ENCODE data around the gene PAK6. TPM values are rescaled to one million over a fixed set of nuclear protein-coding genes. Genes with fewer than 3 reads are reported as not detected.
A peak's percentile ranks its signal among the peaks of the same experiment; 100 is the strongest.

PAK6 gene
- total and polyA plus RNA-seq, 5 donors: 9.2 to 22.6 (median 16.5) TPM

- H3K9me3 ChIP-seq (ENCODE audit: control insufficient read depth, low read length): no peaks in the 10 kb centered on the region
- DNase-seq (peak in 1 of 3 donors; percentile 33), ATAC-seq (no peak)
- peaks cover 2% of the 10 kb centered on the region for H3K4me1 ChIP-seq (ENCODE audit: control insufficient read depth, insufficient read depth, low read length)
- WGBS: 79% methylated on average over 7 of the region's 7 CpGs
- no peak overlapping the region for H3K4me3 ChIP-seq (ENCODE audit: low read length)
- intact Hi-C loops (cut with DNase I): loop anchor here in 1 of 4 donors (10.0 kb wide), 1 partner anchor 128 kb away; no protein-coding TSS in a partner anchor
- H3K27me3 ChIP-seq (ENCODE audit: control insufficient read depth, insufficient read depth): no peaks in the 10 kb centered on the region
- no peak overlapping the region for H3K27ac ChIP-seq (ENCODE audit: low read length)
These were observed 47.9 kb downstream of the PAK6 start for GRCh38 chr15:40286794-40287193.

DNA sequence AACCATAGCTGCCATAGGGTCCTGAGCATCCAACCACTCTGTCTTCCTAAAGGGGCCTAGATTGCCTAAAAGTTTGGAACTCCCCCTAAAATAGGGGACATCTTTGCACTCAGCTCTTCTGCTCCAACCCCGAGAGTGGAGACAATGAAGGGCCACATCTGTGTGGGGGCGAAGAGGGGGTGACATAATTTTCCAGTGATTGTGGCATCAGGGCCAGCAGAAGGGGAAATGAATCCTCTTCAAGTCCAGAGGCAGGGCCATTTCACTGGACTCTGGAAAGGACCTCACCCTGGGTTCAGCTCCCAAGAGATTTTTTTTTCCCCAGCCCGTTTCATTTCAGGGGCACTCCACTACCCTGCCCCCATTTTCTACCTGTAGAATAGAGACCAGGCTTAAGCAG lies 48.6 kb downstream of the PAK6 start:
- Histone ChIP-seq H3K4me1 (ENCODE audit: control insufficient read depth, insufficient read depth, low read length) (peaks cover 4% of the 10 kb centered on the region), H3K27me3 (ENCODE audit: control insufficient read depth, insufficient read depth) (no peaks in the 10 kb centered on the region), H3K27ac (ENCODE audit: low read length) (no peak overlapping the region), H3K4me3 (ENCODE audit: low read length) (no peak overlapping the region), H3K9me3 (ENCODE audit: control insufficient read depth, low read length) (no peaks in the 10 kb centered on the region)
- ATAC-seq (no peak), DNase-seq (peak in 1 of 3 donors; percentile 7)
- intact Hi-C loops (cut with DNase I): loop anchor here in 1 of 4 donors (10.0 kb wide), 1 partner anchor 127 kb away; no protein-coding TSS in a partner anchor
- WGBS: 85% methylated on average over 3 of the region's 3 CpGs

- no peaks in the 10 kb centered on the region for H3K9me3 ChIP-seq (ENCODE audit: control insufficient read depth, low read length)
- ATAC-seq (no peak), DNase-seq (peak in 2 of 3 donors; percentile 53 to 66)
- no peak overlapping the region for H3K4me3 ChIP-seq (ENCODE audit: low read length)
- H3K4me1 ChIP-seq (ENCODE audit: control insufficient read depth, insufficient read depth, low read length): peaks cover 4% of the 10 kb centered on the region
- 57% methylated on average over 4 of the region's 4 CpGs for WGBS
- H3K27ac ChIP-seq (ENCODE audit: low read length): no peak overlapping the region
- intact Hi-C loops (cut with DNase I): loop anchor here in 1 of 4 donors (10.0 kb wide), 1 partner anchor 127 kb away; no protein-coding TSS in a partner anchor
- H3K27me3 ChIP-seq (ENCODE audit: control insufficient read depth, insufficient read depth): no peaks in the 10 kb centered on the region
These were observed 49.1 kb downstream of the PAK6 start for GRCh38 chr15:40287968-40288367.

GRCh38 chr15:40289140-40289775 lies 50.4 kb downstream of the PAK6 start:
- no peaks in the 10 kb centered on the region for H3K27me3 ChIP-seq (ENCODE audit: control insufficient read depth, insufficient read depth)
- WGBS: 65% methylated on average over 6 of the region's 6 CpGs
- H3K9me3 ChIP-seq (ENCODE audit: control insufficient read depth, low read length): no peaks in the 10 kb centered on the region
- intact Hi-C loops (cut with DNase I): loop anchor here in 1 of 4 donors (10.0 kb wide), 1 partner anchor 126 kb away; no protein-coding TSS in a partner anchor
- ATAC-seq (no peak), DNase-seq (peak in 2 of 3 donors; percentile 53 to 68)
- H3K4me1 ChIP-seq (ENCODE audit: control insufficient read depth, insufficient read depth, low read length): peaks cover 4% of the 10 kb centered on the region
- no peak overlapping the region for H3K27ac ChIP-seq (ENCODE audit: low read length)
- no peak overlapping the region for H3K4me3 ChIP-seq (ENCODE audit: low read length)

- no peak overlapping the region for H3K4me3 ChIP-seq (ENCODE audit: low read length)
- H3K9me3 ChIP-seq (ENCODE audit: control insufficient read depth, low read length): no peaks in the 10 kb centered on the region
- intact Hi-C loops (cut with DNase I): no loop called here
- DNase-seq: peak in 1 of 3 donors; percentile 13
- H3K4me1 ChIP-seq (ENCODE audit: control insufficient read depth, insufficient read depth, low read length): peaks cover 8% of the 10 kb centered on the region
- no peak for ATAC-seq
- 38% methylated on average over 12 of the region's 12 CpGs for WGBS
- H3K27ac ChIP-seq (ENCODE audit: low read length): no peak overlapping the region
- no peaks in the 10 kb centered on the region for H3K27me3 ChIP-seq (ENCODE audit: control insufficient read depth, insufficient read depth)
These were observed 51.7 kb downstream of the PAK6 start for GRCh38 chr15:40290545-40290917.

DNA sequence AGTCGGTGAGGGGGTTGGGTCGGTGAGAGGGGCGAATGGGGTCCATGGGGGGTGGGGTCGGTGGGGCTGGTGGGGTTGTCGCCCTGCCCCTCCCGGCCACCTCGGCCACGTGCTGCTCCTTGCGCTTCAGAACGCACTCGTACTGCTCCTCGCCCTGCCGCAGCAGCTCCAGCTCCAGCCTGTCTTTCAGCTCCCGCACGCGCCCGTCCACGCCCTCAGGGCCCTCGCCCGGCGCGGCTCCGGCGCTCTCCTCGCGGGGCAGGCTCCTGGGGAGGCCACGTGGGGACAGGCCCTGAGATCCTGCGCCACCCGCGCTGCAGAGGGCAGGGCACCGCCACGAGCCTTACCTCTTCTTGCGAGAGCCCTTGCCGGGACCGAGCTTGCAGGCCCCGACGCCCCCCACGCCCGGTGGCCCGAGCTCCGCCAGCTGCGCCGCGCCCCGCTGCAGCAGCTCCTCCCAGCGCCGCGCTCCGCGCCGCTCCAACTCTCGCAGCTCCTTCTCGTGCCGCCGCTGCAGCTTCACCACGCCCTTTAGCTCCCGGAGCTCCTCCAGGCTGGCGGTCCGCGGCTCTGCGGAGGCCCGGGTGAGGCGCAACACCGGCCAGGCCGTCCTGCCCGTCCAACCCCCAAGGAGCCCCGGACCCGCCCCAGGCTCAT lies 52.2 kb downstream of the PAK6 start:
- intact Hi-C loops (cut with DNase I): no loop called here
- peak; percentile 66 to 84 (median 81) for DNase-seq

GRCh38 chr15:40292246-40292645 lies 53.4 kb downstream of the PAK6 start:
- H3K27ac ChIP-seq (ENCODE audit: low read length): no peak overlapping the region
- peaks cover 8% of the 10 kb centered on the region for H3K4me1 ChIP-seq (ENCODE audit: control insufficient read depth, insufficient read depth, low read length)
- DNase-seq: peak in 2 of 3 donors; percentile 37 to 60
- no peaks in the 10 kb centered on the region for H3K9me3 ChIP-seq (ENCODE audit: control insufficient read depth, low read length)
- H3K27me3 ChIP-seq (ENCODE audit: control insufficient read depth, insufficient read depth): no peaks in the 10 kb centered on the region
- no peak for ATAC-seq
- 86% methylated on average over 3 of the region's 3 CpGs for WGBS
- intact Hi-C loops (cut with DNase I): no loop called here
- no peak overlapping the region for H3K4me3 ChIP-seq (ENCODE audit: low read length)

More for the DNA sequence above, 52.2 kb downstream of the PAK6 start:
- ATAC-seq: peak; percentile 54 to 71
- peaks cover 8% of the 10 kb centered on the region for H3K4me1 ChIP-seq (ENCODE audit: control insufficient read depth, insufficient read depth, low read length)
- WGBS: 13% methylated on average over 68 of the region's 68 CpGs
- no peak overlapping the region for H3K27ac ChIP-seq (ENCODE audit: low read length)
- no peaks in the 10 kb centered on the region for H3K27me3 ChIP-seq (ENCODE audit: control insufficient read depth, insufficient read depth)
- H3K4me3 ChIP-seq (ENCODE audit: low read length): no peak overlapping the region
- no peaks in the 10 kb centered on the region for H3K9me3 ChIP-seq (ENCODE audit: control insufficient read depth, low read length)

DNA sequence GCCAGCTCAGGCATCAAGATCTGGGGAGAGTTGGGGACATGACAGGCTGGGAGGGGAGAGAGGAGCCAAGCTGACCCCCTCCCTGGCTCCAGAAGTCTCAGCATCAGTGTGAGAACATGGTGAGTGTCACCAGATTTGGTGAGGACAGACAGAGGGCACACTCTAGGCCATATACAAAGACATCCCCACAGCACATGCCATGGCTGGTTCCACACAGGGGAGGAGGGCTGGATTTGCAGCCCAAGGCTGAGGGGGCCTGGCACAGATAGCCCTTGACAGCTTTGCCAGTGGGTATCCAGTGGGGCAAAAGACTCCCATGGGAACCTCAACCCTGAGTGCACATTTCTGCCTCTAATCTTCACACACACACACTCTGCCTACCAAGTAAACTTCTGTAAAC lies 54.1 kb downstream of the PAK6 start:
- Histone ChIP-seq H3K27ac (ENCODE audit: low read length) (peak overlapping the region; percentile 20), H3K27me3 (ENCODE audit: control insufficient read depth, insufficient read depth) (no peaks in the 10 kb centered on the region), H3K9me3 (ENCODE audit: control insufficient read depth, low read length) (no peaks in the 10 kb centered on the region), H3K4me1 (ENCODE audit: control insufficient read depth, insufficient read depth, low read length) (peaks cover 8% of the 10 kb centered on the region), H3K4me3 (ENCODE audit: low read length) (no peak overlapping the region)
- DNase-seq: peak; percentile 5 to 48 (median 47)
- intact Hi-C loops (cut with DNase I): no loop called here
- peak in 1 of 2 donors; percentile 13 for ATAC-seq

DNA sequence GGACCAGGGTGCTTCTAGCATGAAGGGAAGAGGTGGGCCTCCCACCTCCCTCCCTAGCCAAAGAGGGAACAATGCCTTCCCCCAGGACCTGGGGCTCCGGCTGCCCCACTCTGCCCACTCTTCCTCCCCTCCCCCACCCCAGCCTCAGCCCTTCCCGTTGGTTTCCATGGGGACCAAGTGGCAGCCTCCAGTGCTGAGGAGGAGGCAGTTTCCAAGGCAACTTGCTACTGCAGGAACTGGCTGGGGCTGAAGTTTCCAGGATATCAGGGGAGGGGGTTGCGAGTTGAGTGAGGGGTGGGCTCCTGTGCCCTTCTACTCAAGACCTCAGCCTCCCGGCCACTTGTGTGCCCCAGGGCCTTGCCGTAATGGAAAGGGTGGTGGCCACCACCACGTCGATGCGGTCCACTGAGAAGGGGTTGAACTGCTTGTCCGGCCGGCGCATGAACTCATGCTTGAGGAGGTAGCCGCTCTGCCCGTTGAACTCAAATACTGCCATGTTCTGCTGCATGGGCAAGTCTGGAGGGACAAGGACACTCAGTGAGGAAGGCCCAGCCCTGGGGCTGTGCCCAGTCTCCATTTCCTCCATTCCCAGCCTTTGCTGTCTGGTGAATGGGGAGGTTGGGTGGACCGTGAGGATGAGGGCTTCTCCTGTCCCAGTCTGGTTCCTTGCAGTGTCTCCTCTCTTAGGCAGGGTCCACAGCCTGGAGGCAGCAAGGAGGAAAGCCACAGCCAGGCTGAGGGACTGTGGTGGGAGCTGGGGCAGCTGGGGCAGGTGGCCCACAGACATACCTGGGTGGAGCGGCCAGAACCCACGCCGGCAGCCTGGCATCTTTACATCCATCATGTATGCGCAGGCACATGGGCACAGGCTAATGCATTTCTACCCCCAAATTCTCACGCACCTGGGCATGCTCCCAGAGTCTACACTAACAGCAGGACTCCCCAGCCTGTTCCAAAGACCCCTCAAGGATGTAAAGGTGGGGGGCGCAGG lies 55.3 kb downstream of the PAK6 start:
- peak; percentile 6 to 57 (median 40) for DNase-seq
- 92% methylated on average over 20 of the region's 20 CpGs for WGBS
- H3K27ac ChIP-seq (ENCODE audit: low read length): no peak overlapping the region

DNA sequence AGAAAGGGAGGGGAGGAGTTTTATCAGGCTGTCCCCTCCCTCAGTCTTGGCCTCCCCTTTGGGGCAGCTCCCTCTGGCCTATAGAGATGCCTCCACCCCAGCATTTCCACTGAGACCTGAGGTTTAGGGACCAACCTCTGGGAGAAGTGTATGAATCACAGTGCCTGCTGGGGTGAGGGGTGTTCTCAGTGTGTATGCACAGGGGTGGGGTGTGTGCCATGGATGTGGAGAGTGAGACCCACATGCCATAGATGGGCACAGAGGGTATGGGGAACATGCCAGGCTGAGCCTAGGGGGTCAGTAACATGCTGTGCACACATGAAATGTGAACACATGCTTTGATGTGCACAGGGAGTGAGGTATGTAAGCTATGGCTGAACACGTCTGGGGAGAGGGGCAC lies 56.4 kb downstream of the PAK6 start:
- Histone ChIP-seq H3K27me3 (ENCODE audit: control insufficient read depth, insufficient read depth) (no peaks in the 10 kb centered on the region), H3K4me1 (ENCODE audit: control insufficient read depth, insufficient read depth, low read length) (peaks cover 8% of the 10 kb centered on the region), H3K9me3 (ENCODE audit: control insufficient read depth, low read length) (no peaks in the 10 kb centered on the region), H3K4me3 (ENCODE audit: low read length) (no peak overlapping the region), H3K27ac (ENCODE audit: low read length) (peak overlapping the region; percentile 33)
- intact Hi-C loops (cut with DNase I): no loop called here
- DNase-seq (no peak), ATAC-seq (no peak)
- WGBS: 61% methylated on average over 1 of the region's 1 CpG

More for the DNA sequence above, 55.3 kb downstream of the PAK6 start:
- intact Hi-C loops (cut with DNase I): no loop called here
- no peak overlapping the region for H3K4me3 ChIP-seq (ENCODE audit: low read length)
- H3K27me3 ChIP-seq (ENCODE audit: control insufficient read depth, insufficient read depth): no peaks in the 10 kb centered on the region
- peaks cover 8% of the 10 kb centered on the region for H3K4me1 ChIP-seq (ENCODE audit: control insufficient read depth, insufficient read depth, low read length)
- ATAC-seq: no peak
- no peaks in the 10 kb centered on the region for H3K9me3 ChIP-seq (ENCODE audit: control insufficient read depth, low read length)

Data from right cardiac atrium (tissue), 5 donors.